ENCODE data around the gene NPAS1. TPM values are rescaled to one million over a fixed set of nuclear protein-coding genes. Genes with fewer than 3 reads are reported as not detected.

The NPAS1 gene
- total and polyA plus RNA-seq, 2 experiments from 2014 or later: 5.6 to 9.8 TPM

GRCh38 chr19:47082493-47082892 is 62.9 kb downstream of the NPAS1 start (continued):
- no peak for TF ChIP-seq REST (IDR thresholded peaks at IDR 0.05; ENCODE audit: unreplicated experiment)
- no peak for TF ChIP-seq CTCF (conservative IDR thresholded peaks at IDR 0.05; ENCODE audit: low read depth in 2 of 2)
- TF ChIP-seq POLR2AphosphoS5 (IDR thresholded peaks at IDR 0.05; ENCODE audit: low read depth): no peak
- no peak for TF ChIP-seq CREB1 (CRISPR knock-in tag; IDR thresholded peaks at IDR 0.05; ENCODE audit: low read depth)
- TF ChIP-seq ZNF114 (CRISPR knock-in tag; IDR thresholded peaks at IDR 0.05): no peak
- TF ChIP-seq ZNF331 (CRISPR knock-in tag; IDR thresholded peaks at IDR 0.05; ENCODE audit: low read depth): no peak
- TF ChIP-seq EZH2phosphoT487 (IDR thresholded peaks at IDR 0.05; ENCODE audit: unreplicated experiment): no peak
- TF ChIP-seq STAT1 (IDR thresholded peaks at IDR 0.05; ENCODE audit: unreplicated experiment): no peak

DNA sequence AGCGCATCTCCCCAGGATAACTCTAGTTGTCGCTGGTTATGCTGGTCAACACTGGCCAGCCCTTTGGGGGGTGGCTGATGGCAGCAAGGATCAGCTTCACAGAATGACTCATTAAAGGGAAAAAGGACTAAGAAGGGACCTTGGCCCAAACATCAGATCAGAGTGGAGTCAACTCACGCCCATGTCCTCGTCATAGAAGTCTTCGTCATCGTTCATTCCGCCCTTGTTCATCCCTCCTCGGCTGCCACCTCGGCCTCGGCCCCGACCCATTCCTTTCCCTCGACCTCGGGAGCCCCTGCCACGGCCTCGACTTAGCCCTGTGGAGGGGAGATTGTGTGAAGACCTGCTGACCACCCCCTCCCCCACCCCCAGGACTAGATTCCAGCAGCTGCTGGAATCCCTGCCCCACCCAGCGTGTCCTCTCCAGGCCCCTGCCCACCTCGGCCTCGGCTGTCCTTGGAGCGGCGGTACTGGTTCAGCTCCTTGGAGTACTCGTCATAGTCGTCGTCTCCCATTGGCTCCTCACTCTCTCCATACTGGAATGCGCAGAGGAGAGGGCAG is 65.3 kb downstream of the NPAS1 start:
- ATAC-seq (no peak), DNase-seq (ENCODE audit: low spot score) (no peak)
- Mint-ChIP-seq H3K4me1 (peaks cover 9% of the 10 kb centered on the region; the same call in 2 of the 3 replicates), H3K4me3 (no peak overlapping the region), H3K27me3 (ENCODE audit: insufficient read depth, low read depth, poor library complexity) (peaks cover 9% of the 10 kb centered on the region), H3K36me3 (ENCODE audit: low read depth) (peaks cover 94% of the 10 kb centered on the region), H3K27ac (no peak overlapping the region), H3K9me3 (no peaks in the 10 kb centered on the region)
- Histone ChIP-seq H3F3A (replicated peaks; ENCODE audit: low read depth) (peaks cover 17% of the 10 kb centered on the region), H4K20me1 (replicated peaks; ENCODE audit: insufficient read depth) (0 out of 2 replicates have a peak, but pooled peaks cover 12% of the 10 kb centered on the region), H3K27ac (ENCODE audit: low read depth) (no peak overlapping the region), H3K27me3 (ENCODE audit: insufficient read depth) (no peaks in the 10 kb centered on the region), H3K9me2 (ENCODE audit: insufficient read depth) (no peaks in the 10 kb centered on the region), H3K36me3 (ENCODE audit: insufficient read depth) (peaks cover 47% of the 10 kb centered on the region), H3K79me2 (replicated peaks; ENCODE audit: insufficient read depth) (no peaks in the 10 kb centered on the region), H2AFZ (no peak overlapping the region), H3K4me2 (no peak overlapping the region), H3K4me3 (no peak overlapping the region), H3K4me1 (ENCODE audit: insufficient read depth) (no peaks in the 10 kb centered on the region; the same call in 1 of the 2 replicates)
- no peak for TF ChIP-seq REST (IDR thresholded peaks at IDR 0.05; ENCODE audit: unreplicated experiment)
- TF ChIP-seq, protein P1, sequence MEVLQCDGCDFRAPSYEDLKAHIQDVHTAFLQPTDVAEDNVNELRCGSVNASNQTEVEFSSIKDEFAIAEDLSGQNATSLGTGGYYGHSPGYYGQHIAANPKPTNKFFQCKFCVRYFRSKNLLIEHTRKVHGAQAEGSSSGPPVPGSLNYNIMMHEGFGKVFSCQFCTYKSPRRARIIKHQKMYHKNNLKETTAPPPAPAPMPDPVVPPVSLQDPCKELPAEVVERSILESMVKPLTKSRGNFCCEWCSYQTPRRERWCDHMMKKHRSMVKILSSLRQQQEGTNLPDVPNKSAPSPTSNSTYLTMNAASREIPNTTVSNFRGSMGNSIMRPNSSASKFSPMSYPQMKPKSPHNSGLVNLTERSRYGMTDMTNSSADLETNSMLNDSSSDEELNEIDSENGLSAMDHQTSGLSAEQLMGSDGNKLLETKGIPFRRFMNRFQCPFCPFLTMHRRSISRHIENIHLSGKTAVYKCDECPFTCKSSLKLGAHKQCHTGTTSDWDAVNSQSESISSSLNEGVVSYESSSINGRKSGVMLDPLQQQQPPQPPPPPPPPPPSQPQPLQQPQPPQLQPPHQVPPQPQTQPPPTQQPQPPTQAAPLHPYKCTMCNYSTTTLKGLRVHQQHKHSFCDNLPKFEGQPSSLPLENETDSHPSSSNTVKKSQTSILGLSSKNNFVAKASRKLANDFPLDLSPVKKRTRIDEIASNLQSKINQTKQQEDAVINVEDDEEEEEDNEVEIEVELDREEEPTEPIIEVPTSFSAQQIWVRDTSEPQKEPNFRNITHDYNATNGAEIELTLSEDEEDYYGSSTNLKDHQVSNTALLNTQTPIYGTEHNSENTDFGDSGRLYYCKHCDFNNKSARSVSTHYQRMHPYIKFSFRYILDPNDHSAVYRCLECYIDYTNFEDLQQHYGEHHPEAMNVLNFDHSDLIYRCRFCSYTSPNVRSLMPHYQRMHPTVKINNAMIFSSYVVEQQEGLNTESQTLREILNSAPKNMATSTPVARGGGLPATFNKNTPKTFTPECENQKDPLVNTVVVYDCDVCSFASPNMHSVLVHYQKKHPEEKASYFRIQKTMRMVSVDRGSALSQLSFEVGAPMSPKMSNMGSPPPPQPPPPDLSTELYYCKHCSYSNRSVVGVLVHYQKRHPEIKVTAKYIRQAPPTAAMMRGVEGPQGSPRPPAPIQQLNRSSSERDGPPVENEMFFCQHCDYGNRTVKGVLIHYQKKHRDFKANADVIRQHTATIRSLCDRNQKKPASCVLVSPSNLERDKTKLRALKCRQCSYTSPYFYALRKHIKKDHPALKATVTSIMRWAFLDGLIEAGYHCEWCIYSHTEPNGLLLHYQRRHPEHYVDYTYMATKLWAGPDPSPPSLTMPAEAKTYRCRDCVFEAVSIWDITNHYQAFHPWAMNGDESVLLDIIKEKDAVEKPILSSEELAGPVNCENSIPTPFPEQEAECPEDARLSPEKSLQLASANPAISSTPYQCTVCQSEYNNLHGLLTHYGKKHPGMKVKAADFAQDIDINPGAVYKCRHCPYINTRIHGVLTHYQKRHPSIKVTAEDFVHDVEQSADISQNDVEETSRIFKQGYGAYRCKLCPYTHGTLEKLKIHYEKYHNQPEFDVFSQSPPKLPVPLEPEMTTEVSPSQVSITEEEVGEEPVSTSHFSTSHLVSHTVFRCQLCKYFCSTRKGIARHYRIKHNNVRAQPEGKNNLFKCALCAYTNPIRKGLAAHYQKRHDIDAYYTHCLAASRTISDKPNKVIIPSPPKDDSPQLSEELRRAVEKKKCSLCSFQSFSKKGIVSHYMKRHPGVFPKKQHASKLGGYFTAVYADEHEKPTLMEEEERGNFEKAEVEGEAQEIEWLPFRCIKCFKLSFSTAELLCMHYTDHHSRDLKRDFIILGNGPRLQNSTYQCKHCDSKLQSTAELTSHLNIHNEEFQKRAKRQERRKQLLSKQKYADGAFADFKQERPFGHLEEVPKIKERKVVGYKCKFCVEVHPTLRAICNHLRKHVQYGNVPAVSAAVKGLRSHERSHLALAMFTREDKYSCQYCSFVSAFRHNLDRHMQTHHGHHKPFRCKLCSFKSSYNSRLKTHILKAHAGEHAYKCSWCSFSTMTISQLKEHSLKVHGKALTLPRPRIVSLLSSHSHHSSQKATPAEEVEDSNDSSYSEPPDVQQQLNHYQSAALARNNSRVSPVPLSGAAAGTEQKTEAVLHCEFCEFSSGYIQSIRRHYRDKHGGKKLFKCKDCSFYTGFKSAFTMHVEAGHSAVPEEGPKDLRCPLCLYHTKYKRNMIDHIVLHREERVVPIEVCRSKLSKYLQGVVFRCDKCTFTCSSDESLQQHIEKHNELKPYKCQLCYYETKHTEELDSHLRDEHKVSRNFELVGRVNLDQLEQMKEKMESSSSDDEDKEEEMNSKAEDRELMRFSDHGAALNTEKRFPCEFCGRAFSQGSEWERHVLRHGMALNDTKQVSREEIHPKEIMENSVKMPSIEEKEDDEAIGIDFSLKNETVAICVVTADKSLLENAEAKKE (CRISPR knock-in tag; IDR thresholded peaks at IDR 0.05): no peak

Data from GM23338 (cell line).